Prostate gland (tissue), 2 donors: Measurements from ENCODE around the gene CARD18.

Experiments used
- POLR2A ChIP-seq: fragments of 450-650 bp; IDR thresholded peaks from one replicate; pipeline ENCODE4 v1.6.1; 2016; ENCODE audit warnings: antibody characterized with exemption, mild to moderate bottlenecking
- POLR2AphosphoS5 ChIP-seq: sonication (generic); formaldehyde crosslinking; IDR thresholded peaks from one replicate; pipeline ENCODE4 v1.6.1; 2017; ENCODE audit warnings: antibody characterized with exemption
- TF ChIP-seq, protein P1 (sequence below), 4 experiments: fragments of 200-600 bp in 2 of 4; fragments of 450-650 bp in 2 of 4; sonication (generic) in 2 of 4; IDR thresholded peaks; 1 replicate in 3 of 4; 2 replicates in 1 of 4; pipeline ENCODE4 v1.5.1; 2016 to 2019; ENCODE audit warnings: antibody characterized with exemption in 4 of 4, mild to moderate bottlenecking in 2 of 4, moderate library complexity in 2 of 4

DNA sequence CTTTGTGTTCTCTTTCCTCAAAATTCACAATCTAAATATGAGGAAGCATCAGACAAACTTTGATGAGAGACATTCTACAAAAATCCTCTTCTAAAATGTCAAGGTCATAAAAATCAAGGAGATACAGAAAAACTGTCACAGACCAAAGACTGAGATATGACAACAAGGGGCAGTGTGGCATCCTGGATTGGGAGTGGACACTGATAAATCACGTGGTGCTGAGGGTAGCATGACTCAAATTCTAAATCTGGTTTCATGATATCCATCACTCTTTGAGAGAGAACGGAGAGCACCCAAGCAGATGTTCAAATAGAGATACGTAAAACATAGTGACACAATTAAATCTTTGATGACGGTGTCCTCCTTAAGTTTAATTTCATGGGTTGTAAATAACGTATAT, 13.0 kb upstream of the CARD18 start:
- TF ChIP-seq, protein P1, sequence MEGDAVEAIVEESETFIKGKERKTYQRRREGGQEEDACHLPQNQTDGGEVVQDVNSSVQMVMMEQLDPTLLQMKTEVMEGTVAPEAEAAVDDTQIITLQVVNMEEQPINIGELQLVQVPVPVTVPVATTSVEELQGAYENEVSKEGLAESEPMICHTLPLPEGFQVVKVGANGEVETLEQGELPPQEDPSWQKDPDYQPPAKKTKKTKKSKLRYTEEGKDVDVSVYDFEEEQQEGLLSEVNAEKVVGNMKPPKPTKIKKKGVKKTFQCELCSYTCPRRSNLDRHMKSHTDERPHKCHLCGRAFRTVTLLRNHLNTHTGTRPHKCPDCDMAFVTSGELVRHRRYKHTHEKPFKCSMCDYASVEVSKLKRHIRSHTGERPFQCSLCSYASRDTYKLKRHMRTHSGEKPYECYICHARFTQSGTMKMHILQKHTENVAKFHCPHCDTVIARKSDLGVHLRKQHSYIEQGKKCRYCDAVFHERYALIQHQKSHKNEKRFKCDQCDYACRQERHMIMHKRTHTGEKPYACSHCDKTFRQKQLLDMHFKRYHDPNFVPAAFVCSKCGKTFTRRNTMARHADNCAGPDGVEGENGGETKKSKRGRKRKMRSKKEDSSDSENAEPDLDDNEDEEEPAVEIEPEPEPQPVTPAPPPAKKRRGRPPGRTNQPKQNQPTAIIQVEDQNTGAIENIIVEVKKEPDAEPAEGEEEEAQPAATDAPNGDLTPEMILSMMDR (IDR thresholded peaks at IDR 0.05), result no peak
- no peak for TF ChIP-seq POLR2A
- TF ChIP-seq POLR2AphosphoS5, result no peak
